CD4-positive, alpha-beta T cell treated with Interleukin-15 for 1 hour (primary cell): ENCODE data around the gene PILRA.
A peak's percentile ranks its signal among the peaks of the same experiment; 100 is the strongest.
"Not testable (repeated sequence)": the region's sequence is repeated elsewhere in the genome, so short reads cannot be mapped to it uniquely, and the experiment has no call there.

ENCODE experiments used
- DNase-seq: peaks from one replicate; pipeline ENCODE4 v3.0.0-alpha.2; 2020

PILRA gene

DNA sequence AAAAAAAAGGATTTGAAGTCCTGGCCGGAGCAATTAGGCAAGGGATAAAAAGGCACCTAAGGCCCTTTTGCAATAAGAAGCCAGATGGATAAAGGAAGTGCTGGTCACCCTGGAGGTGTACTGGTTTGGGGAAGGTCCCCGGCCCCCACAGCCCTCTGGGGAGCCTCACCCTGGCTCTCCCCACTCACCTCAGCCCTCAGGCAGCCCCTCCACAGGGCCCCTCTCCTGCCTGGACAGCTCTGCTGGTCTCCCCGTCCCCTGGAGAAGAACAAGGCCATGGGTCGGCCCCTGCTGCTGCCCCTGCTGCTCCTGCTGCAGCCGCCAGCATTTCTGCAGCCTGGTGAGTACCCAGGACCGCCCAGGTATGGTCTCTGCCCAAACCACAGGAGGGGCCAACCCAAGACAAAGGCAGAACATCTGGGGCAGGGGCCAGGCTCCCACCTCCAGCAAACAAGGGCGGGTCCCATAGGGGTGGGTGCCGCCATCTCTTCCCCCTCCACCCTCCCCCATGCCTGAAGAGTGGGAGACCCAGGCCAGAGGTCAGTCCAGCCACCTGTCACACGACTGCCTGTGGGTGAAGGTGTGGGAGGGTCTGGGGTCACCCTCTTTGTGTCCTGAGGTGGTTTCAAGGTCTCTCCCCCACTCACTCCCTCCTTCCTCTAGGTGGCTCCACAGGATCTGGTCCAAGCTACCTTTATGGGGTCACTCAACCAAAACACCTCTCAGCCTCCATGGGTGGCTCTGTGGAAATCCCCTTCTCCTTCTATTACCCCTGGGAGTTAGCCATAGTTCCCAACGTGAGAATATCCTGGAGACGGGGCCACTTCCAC lies 15.0 kb upstream of the PILRA start, which contains the start of gene PILRB:
Gene PILRB (plus strand): TSS at position 91 of the 830 bp plus-strand sequence. CDS start 186 bp downstream, at position 277.
- DNase-seq: no peak

DNA sequence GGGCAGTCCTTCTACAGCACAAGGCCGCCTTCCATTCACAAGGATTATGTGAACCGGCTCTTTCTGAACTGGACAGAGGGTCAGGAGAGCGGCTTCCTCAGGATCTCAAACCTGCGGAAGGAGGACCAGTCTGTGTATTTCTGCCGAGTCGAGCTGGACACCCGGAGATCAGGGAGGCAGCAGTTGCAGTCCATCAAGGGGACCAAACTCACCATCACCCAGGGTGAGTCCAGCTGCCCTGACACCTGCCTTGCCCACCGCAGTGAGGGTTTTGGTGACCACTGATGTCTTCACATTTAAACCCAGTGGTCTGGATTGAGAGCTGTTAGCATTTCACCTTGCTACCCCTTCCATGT lies 14.5 kb upstream of the PILRA start:
- DNase-seq: no peak

GRCh38 chr7:100360135-100360854 lies 13.0 kb upstream of the PILRA start:
- peak; percentile 12 for DNase-seq

- no peak for DNase-seq
Observed at GRCh38 chr7:100363098-100363497, 10.2 kb upstream of the PILRA start.

DNA sequence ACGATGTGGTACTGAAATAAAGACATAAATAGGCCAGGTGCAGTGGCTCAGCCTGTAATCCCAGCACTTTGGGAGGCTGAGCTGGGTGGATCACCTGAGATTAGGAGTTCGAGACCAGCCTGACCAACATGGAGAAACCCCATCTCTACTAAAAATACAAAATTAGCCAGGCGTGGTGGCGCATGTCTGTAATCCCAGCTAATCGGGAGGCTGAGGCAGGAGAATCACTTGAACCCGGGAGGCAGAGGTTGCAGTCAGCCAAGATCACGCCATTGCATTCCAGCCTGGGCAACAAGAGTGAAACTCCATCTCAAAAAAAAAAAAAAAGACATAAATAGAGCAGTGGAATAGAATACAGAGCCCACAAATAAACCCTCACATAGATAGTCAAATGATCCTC lies 9.5 kb upstream of the PILRA start:
- peak; percentile 1 for DNase-seq

GRCh38 chr7:100364480-100364879 lies 8.8 kb upstream of the PILRA start:
- peak; percentile 6 for DNase-seq

GRCh38 chr7:100365998-100366367 lies 7.3 kb upstream of the PILRA start:
- DNase-seq: not testable (repeated sequence)

- peak; percentile 25 for DNase-seq
Observed at GRCh38 chr7:100366411-100367250, 6.7 kb upstream of the PILRA start.

- peak; percentile 2 for DNase-seq
Observed at GRCh38 chr7:100367251-100367620, 6.1 kb upstream of the PILRA start.

DNA sequence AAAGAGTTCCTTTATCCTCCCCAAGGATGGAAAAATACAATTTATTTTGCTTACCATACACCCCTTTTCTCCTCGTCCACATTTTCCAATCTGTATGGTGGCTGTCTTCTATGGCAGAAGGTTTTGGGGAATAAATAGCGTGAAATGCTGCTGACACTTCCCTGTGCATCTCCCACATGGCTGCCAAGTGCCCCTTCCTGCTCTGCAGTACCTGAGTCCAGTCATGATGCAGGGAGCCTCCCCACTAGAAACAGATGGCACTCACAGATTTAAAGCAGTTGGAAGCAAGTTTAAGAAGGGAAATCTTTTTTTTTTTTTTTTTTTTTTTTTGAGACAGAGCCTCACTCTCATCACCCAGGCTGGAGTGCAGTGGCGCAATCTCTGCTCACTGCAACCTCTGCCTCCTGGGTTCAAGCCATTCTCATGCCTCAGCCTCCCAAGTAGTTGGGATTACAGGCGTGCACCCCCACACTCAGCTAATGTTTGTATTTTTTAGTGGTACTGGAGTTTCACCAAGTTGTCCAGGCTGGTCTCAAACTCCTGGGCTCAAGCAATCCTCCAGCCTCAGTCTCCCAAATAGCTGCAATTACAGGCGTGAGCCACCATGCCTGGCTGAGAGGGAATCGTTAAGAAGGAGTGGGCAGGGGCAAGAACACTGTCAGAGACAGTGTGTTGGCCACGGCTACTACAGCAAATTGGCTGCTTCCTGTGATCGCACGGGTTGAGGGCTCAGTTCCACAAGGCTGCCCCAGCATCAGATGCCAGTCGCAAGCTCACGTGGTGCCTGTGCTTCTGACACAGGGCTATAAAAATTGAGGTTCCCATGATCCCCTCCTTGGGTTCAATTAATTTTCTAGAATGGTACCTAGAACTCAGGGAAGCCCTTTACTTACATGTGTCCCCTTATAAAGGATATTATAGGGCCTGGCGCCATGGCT lies 5.3 kb upstream of the PILRA start:
- DNase-seq: peak; percentile 69

GRCh38 chr7:100369105-100369504 lies 4.2 kb upstream of the PILRA start:
- DNase-seq: peak; percentile 92

DNA sequence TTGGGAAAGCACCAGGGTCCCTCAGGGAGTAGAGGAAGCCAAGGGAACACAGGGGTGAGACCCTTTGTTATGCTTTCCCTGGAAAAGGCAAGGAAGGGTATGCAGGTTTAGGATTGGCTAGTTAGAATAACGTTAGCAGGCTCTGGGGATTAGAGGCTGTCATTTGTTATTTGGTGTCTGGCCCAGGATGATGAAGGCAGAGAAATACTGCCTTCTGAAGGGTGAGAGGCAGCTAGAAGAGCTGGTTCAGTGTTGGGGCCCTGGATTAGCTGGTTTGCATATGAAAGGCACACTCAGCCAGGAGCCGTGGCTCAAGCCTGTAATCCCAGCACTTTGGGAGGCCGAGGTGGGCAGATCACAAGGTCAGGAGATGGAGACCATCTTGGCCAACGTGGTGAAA lies 3.0 kb upstream of the PILRA start:
- peak; percentile 11 for DNase-seq

DNA sequence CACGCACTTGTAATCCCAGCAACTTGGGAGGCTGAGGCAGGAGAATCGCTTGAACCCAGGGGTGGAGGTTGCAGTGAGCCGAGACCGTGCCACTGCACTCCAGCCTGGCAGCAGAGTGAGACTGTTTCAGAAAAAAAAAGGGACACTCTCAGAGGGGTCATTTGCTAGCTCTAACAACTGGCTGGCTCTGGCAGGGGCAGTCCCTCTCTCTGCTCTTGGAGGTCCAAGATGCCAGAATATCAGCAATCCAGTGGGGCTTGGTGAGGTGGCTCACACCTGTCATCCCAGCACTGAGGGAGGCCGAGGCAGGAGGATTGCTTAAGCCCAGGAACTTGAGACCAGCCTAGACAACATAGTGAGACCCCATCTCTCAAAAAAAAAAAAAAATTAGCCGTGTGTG lies 2.5 kb upstream of the PILRA start:
- DNase-seq: peak; percentile 2

DNA sequence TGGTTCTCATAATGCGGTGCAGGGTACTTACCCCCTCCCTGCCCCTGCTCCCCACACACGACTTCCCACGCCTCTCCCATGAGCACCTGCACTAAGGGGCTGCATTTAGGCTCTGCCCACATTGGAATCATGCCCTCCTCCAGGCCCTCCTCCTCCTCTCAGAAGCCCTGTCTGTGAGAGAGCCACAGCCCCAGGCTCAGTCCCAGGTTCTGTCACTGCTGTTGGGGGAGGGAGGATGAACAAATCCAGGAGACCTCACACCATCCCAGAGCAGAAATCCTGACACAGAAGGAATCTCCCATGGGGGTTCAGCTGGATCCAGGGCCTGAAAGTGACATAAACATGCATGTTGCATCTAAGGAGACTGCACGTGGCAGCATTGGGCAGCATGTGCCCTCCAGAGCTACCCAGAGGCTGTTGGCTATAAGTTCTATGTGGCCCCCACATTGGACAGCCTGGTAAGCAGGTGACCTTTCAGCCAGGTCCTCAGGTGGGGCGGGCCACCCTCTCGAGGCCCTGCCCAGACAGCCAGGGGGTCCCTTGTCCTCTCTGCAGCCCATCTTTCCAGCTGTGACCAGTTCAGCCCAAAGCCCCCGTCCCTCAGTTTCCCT lies 1.6 kb upstream of the PILRA start:
- no peak for DNase-seq

DNA sequence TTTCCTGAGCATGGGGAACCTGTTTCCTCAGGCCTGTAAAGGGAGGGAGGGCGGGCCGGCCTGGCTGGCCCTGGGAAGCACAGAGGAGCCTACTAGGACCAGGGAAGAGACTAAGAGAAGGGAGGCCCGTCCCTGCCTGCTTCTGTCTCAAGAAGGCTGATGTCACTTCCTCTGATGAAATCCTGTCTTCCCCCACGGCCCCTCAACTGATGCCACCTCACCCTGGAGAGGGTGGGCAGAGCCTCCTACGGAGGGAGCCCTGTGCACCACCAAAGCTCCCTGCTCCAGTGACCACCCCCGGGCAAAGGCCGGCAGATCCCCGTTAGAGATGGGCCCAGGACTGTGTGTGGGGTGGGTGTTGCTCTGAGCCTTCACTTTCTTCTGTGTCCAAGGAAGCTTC lies 1.0 kb upstream of the PILRA start:
- peak; percentile 78 for DNase-seq

GRCh38 chr7:100372694-100373093 lies 593 bp upstream of the PILRA start:
- DNase-seq: no peak

GRCh38 chr7:100373870-100374598 lies 747 bp downstream of the PILRA start:
- peak; percentile 37 for DNase-seq

- DNase-seq: no peak
Observed at GRCh38 chr7:100374601-100375000, 1.3 kb downstream of the PILRA start.

- no peak for DNase-seq
Observed at GRCh38 chr7:100376066-100376465, 2.8 kb downstream of the PILRA start.

GRCh38 chr7:100378114-100378755 lies 4.9 kb downstream of the PILRA start:
- DNase-seq: no peak

DNA sequence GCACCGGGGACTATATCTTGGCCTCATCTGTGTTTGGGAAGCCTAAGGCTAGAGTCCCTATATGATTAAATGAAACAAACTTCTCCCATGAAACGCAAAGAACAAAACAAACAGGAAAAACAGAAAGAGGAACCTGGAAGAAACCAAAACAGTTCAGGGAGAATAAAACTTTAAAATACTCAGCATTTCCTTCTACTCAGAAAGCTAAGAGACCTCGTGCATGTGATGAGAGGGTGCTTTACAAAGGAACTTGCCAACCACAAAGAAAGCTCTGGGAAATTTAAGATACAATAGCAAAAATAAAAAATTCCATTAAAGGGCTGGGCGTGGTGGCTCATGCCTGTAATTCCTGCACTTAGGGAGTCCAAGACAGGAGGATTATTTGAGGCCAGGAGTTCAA lies 6.9 kb downstream of the PILRA start:
- DNase-seq: no peak
